ENCODE data around the gene FDX2. TPM values are rescaled to one million over a fixed set of nuclear protein-coding genes. Genes with fewer than 3 reads are reported as not detected.

The FDX2 gene
- total RNA-seq, 1 donor from 2014 or later, result 7.4 TPM

DNA sequence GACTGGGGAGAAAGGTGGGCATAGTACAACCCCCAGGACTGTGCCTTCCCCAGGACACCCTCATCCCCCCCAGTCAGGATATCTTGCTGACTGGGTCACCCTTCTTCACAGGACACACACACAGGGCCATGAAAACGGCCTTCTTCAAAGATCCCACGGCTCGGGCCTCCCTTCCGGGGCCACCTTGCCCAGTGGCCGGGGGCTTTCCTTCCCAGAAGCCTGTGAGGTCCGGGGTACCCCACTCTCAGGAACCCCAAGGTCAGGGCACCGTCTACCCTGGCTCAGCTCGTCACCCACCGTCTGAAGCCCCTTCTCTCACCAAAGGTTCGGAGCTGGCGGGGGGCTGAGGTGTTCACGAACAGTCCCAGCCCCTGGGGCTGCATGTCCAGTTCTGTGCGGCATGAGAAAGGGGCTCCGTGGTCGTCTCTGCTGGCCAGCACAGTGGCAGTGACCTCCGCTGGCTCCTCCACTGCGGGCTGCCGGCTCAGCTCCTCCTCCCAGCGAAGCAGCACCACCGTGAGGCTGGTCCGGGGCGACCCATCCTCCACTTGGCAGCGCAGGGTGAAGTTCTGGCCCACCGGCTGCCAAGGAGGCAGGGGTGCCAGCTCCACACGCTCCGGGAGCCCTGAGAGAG lies 19.7 kb upstream of the FDX2 start:
- no peak for DNase-seq (ENCODE audit: low spot score)
- peaks cover 25% of the 10 kb centered on the region for H3K79me2 ChIP-seq (ENCODE audit: low read depth)
- no peak overlapping the region for H2AFZ ChIP-seq (replicated peaks)
- Mint-ChIP-seq H3K36me3 (no peaks in the 10 kb centered on the region), H3K4me3 (peak overlapping the region; percentile 98), H3K27me3 (ENCODE audit: insufficient read depth, low read depth) (peaks cover 11% of the 10 kb centered on the region), H3K9me3 (no peaks in the 10 kb centered on the region), H3K4me1 (peaks cover 22% of the 10 kb centered on the region), H3K27ac (no peak overlapping the region)
- H3K27me3 ChIP-seq, result peaks cover 7% of the 10 kb centered on the region
- H3K27ac ChIP-seq, result no peak overlapping the region
- peaks cover 10% of the 10 kb centered on the region for H3F3A ChIP-seq (ENCODE audit: low read depth)
- TF ChIP-seq, protein P1, sequence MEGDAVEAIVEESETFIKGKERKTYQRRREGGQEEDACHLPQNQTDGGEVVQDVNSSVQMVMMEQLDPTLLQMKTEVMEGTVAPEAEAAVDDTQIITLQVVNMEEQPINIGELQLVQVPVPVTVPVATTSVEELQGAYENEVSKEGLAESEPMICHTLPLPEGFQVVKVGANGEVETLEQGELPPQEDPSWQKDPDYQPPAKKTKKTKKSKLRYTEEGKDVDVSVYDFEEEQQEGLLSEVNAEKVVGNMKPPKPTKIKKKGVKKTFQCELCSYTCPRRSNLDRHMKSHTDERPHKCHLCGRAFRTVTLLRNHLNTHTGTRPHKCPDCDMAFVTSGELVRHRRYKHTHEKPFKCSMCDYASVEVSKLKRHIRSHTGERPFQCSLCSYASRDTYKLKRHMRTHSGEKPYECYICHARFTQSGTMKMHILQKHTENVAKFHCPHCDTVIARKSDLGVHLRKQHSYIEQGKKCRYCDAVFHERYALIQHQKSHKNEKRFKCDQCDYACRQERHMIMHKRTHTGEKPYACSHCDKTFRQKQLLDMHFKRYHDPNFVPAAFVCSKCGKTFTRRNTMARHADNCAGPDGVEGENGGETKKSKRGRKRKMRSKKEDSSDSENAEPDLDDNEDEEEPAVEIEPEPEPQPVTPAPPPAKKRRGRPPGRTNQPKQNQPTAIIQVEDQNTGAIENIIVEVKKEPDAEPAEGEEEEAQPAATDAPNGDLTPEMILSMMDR (IDR thresholded peaks at IDR 0.05), result no peak
- TF ChIP-seq EZH2 (IDR thresholded peaks at IDR 0.05) (no peak), EZH2phosphoT487 (IDR thresholded peaks at IDR 0.05) (no peak)
- no peaks in the 10 kb centered on the region for H3K9me3 ChIP-seq (ENCODE audit: low read depth)
- no peak overlapping the region for H3K9ac ChIP-seq
- H3K4me1 ChIP-seq, result peaks cover 16% of the 10 kb centered on the region
- H3K4me2 ChIP-seq, result peak overlapping the region; percentile 81
- H4K20me1 ChIP-seq (ENCODE audit: low read depth), result peaks cover 36% of the 10 kb centered on the region
- peak overlapping the region; percentile 71 for H3K4me3 ChIP-seq
- H3K36me3 ChIP-seq, result no peaks in the 10 kb centered on the region

DNA sequence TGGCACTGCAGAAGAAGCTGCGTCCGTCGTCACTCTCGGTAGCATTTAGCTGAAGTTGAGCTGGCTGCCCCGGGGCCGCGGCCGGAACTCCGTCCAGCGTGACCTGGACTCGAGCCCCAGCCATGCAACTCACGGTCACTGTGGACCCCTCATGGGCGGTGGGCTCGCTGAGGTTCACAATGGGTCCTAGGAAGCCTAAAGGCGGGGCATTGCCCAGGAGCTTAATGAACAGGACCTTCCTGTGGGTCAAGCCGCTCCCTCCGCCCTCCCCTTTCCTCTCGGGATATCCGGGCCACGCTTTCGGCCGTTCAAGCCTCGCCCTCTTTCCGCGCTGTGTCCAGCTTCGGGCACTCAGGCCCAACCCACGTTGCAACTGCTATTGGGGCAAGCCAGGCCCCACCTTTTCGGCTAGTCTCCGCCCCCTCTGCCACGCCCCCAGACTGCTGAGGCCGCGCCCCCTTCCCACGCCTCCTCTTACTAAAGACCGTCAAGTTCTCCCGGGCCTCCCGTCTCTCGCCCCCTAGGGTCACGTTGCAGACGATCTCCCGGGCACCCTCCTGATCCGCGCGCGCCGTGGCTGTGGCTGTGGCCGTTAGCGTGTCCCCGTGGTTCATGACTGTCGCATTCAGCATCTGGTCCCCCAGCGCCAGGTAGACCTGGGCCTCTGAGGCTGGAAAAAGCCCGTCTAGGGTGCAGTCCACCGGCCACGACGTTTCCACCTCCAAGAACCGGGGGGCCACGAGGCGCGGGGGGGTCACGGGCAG lies 19.0 kb upstream of the FDX2 start:
- H3K4me2 ChIP-seq, result peak overlapping the region; percentile 81
- H3K9me3 ChIP-seq (ENCODE audit: low read depth), result no peaks in the 10 kb centered on the region
- peaks cover 10% of the 10 kb centered on the region for H3F3A ChIP-seq (ENCODE audit: low read depth)
- H3K4me1 Mint-ChIP-seq, result peaks cover 22% of the 10 kb centered on the region
- no peak overlapping the region for H3K9ac ChIP-seq
- H3K9me3 Mint-ChIP-seq, result no peaks in the 10 kb centered on the region
- peaks cover 16% of the 10 kb centered on the region for H3K4me1 ChIP-seq
- H3K4me3 ChIP-seq, result peak overlapping the region; percentile 71
- H3K27me3 Mint-ChIP-seq (ENCODE audit: insufficient read depth, low read depth), result peaks cover 10% of the 10 kb centered on the region
- H3K4me3 Mint-ChIP-seq, result peak overlapping the region; percentile 98
- H3K36me3 Mint-ChIP-seq, result peaks cover 3% of the 10 kb centered on the region
- peaks cover 42% of the 10 kb centered on the region for H4K20me1 ChIP-seq (ENCODE audit: low read depth)
- H3K27me3 ChIP-seq, result peaks cover 7% of the 10 kb centered on the region
- H2AFZ ChIP-seq (replicated peaks), result peak overlapping the region; percentile 59
- peak; percentile 93 for DNase-seq (ENCODE audit: low spot score)
- TF ChIP-seq EZH2 (IDR thresholded peaks at IDR 0.05) (no peak), EZH2phosphoT487 (IDR thresholded peaks at IDR 0.05) (no peak)
- TF ChIP-seq, protein P1 (IDR thresholded peaks at IDR 0.05), result peak; percentile 24
- H3K36me3 ChIP-seq, result no peaks in the 10 kb centered on the region
- peak overlapping the region; percentile 57 for H3K27ac Mint-ChIP-seq
- peaks cover 32% of the 10 kb centered on the region for H3K79me2 ChIP-seq (ENCODE audit: low read depth)
- H3K27ac ChIP-seq, result no peak overlapping the region

- peak; percentile 33 for DNase-seq (ENCODE audit: low spot score)
- peaks cover 7% of the 10 kb centered on the region for H3K27me3 ChIP-seq
- H3K9me3 Mint-ChIP-seq, result no peaks in the 10 kb centered on the region
These were observed 18.2 kb upstream of the FDX2 start for GRCh38 chr19:10333758-10334587.

More at GRCh38 chr19:10333758-10334587, 18.2 kb upstream of the FDX2 start:
- Histone ChIP-seq H3K9ac (no peak overlapping the region), H3K4me1 (peaks cover 16% of the 10 kb centered on the region), H3K79me2 (ENCODE audit: low read depth) (peaks cover 38% of the 10 kb centered on the region), H3K36me3 (no peaks in the 10 kb centered on the region), H4K20me1 (ENCODE audit: low read depth) (peaks cover 50% of the 10 kb centered on the region), H3K27ac (no peak overlapping the region), H2AFZ (replicated peaks) (peak overlapping the region; percentile 70), H3F3A (ENCODE audit: low read depth) (peaks cover 10% of the 10 kb centered on the region), H3K4me2 (peak overlapping the region; percentile 81), H3K9me3 (ENCODE audit: low read depth) (no peaks in the 10 kb centered on the region), H3K4me3 (peak overlapping the region; percentile 71)
- H3K27me3 Mint-ChIP-seq (ENCODE audit: insufficient read depth, low read depth), result peaks cover 8% of the 10 kb centered on the region
- peaks cover 4% of the 10 kb centered on the region for H3K36me3 Mint-ChIP-seq
- peak overlapping the region; percentile 97 for H3K27ac Mint-ChIP-seq
- peaks cover 22% of the 10 kb centered on the region for H3K4me1 Mint-ChIP-seq
- H3K4me3 Mint-ChIP-seq, result peak overlapping the region; percentile 98
- TF ChIP-seq, protein P1 (IDR thresholded peaks at IDR 0.05), result no peak
- TF ChIP-seq EZH2 (IDR thresholded peaks at IDR 0.05) (no peak), EZH2phosphoT487 (IDR thresholded peaks at IDR 0.05) (no peak)
